ENCODE results near the gene GNL2. TPM values are rescaled to one million over a fixed set of nuclear protein-coding genes. Genes with fewer than 3 reads are reported as not detected.

GNL2 gene
- total and polyA plus RNA-seq, 7 donors, result 29.6 to 104 (median 51.4) TPM

GRCh38 chr1:37622131-37622530, 26.4 kb upstream of the GNL2 start:
- H3K4me3 ChIP-seq, result no peak overlapping the region
- 35 to 38% (median 37%) methylated on average over 6 of the region's 6 CpGs for WGBS, 3 donors
- no peaks in the 10 kb centered on the region for H3K36me3 ChIP-seq (ENCODE audit: insufficient read depth in 1 of 2, low read depth in 1 of 2)
- no peaks in the 10 kb centered on the region for H3K9me3 ChIP-seq
- H3K27ac ChIP-seq, result no peak overlapping the region
- DNase-seq (no peak), ATAC-seq (no peak)
- intact Hi-C loops (cut with DNase I), result no loop called here
- H3K4me1 ChIP-seq, result no peaks in the 10 kb centered on the region
- no peak for TF ChIP-seq CTCF (IDR thresholded peaks at IDR 0.05)
- H3K27me3 ChIP-seq (ENCODE audit: insufficient read depth in 3 of 3, low read length in 2 of 3), result peaks cover 0 to 69% (median 13%) of the 10 kb centered on the region in 3 donors

GRCh38 chr1:37621326-37621870, 25.7 kb upstream of the GNL2 start:
- Histone ChIP-seq H3K4me3 (no peak overlapping the region), H3K9me3 (no peaks in the 10 kb centered on the region), H3K27ac (no peak overlapping the region), H3K27me3 (ENCODE audit: insufficient read depth in 3 of 3, low read length in 2 of 3) (peaks cover 0 to 76% (median 10%) of the 10 kb centered on the region in 3 donors), H3K4me1 (no peaks in the 10 kb centered on the region), H3K36me3 (ENCODE audit: insufficient read depth in 1 of 2, low read depth in 1 of 2) (no peaks in the 10 kb centered on the region)
- no peak for ATAC-seq
- 47 to 62% (median 52%) methylated on average over 10 of the region's 10 CpGs for whole genome bisulfite sequencing, 3 donors
- DNase-seq, result no peak
- intact Hi-C loops (cut with DNase I), result no loop called here
- no peak for TF ChIP-seq CTCF (IDR thresholded peaks at IDR 0.05)

- WGBS, 3 donors, result 80 to 85% (median 80%) methylated on average over 6 of the region's 6 CpGs
- TF ChIP-seq CTCF (IDR thresholded peaks at IDR 0.05), result no peak
- ATAC-seq, result no peak
Measured at GRCh38 chr1:37620707-37621106, 25.0 kb upstream of the GNL2 start.

GRCh38 chr1:37616330-37616729, 20.6 kb upstream of the GNL2 start:
- H3K36me3 ChIP-seq (ENCODE audit: insufficient read depth in 1 of 2, low read depth in 1 of 2), result no peaks in the 10 kb centered on the region
- no peak for ATAC-seq
- H3K9me3 ChIP-seq, result no peaks in the 10 kb centered on the region
- 71 to 80% (median 76%) methylated on average over 13 to 14 of the region's 14 CpGs for WGBS, 3 donors
- H3K4me3 ChIP-seq, result no peak overlapping the region
- TF ChIP-seq CTCF (IDR thresholded peaks at IDR 0.05), result no peak
- H3K27me3 ChIP-seq (ENCODE audit: insufficient read depth in 3 of 3, low read length in 2 of 3), result peaks cover 0 to 82% (median 2%) of the 10 kb centered on the region in 3 donors
- no peak overlapping the region for H3K27ac ChIP-seq
- intact Hi-C loops (cut with DNase I), result no loop called here
- no peak for DNase-seq
- no peaks in the 10 kb centered on the region for H3K4me1 ChIP-seq

More at GRCh38 chr1:37620707-37621106, 25.0 kb upstream of the GNL2 start:
- Histone ChIP-seq H3K4me3 (no peak overlapping the region), H3K27ac (no peak overlapping the region), H3K9me3 (no peaks in the 10 kb centered on the region), H3K27me3 (ENCODE audit: insufficient read depth in 3 of 3, low read length in 2 of 3) (peaks cover 0 to 79% (median 9%) of the 10 kb centered on the region in 3 donors), H3K4me1 (no peaks in the 10 kb centered on the region), H3K36me3 (ENCODE audit: insufficient read depth in 1 of 2, low read depth in 1 of 2) (no peaks in the 10 kb centered on the region)
- intact Hi-C loops (cut with DNase I), result no loop called here
- no peak for DNase-seq

GRCh38 chr1:37614105-37614504, 18.4 kb upstream of the GNL2 start:
- no peaks in the 10 kb centered on the region for H3K36me3 ChIP-seq (ENCODE audit: insufficient read depth in 1 of 2, low read depth in 1 of 2)
- no peaks in the 10 kb centered on the region for H3K9me3 ChIP-seq
- WGBS, 3 donors, result 71 to 82% (median 71%) methylated on average over 5 of the region's 5 CpGs
- H3K27ac ChIP-seq, result no peak overlapping the region
- no peak overlapping the region for H3K4me3 ChIP-seq
- H3K4me1 ChIP-seq, result no peaks in the 10 kb centered on the region
- intact Hi-C loops (cut with DNase I), result no loop called here
- peaks cover 0 to 68% (median 2%) of the 10 kb centered on the region in 3 donors for H3K27me3 ChIP-seq (ENCODE audit: insufficient read depth in 3 of 3, low read length in 2 of 3)
- no peak for TF ChIP-seq CTCF (IDR thresholded peaks at IDR 0.05)
- DNase-seq, result no peak
- no peak for ATAC-seq
